Left ventricle myocardium inferior (tissue), 1 donor: ENCODE measurements around the gene SQSTM1. TPM values are rescaled to one million over a fixed set of nuclear protein-coding genes. Genes with fewer than 3 reads are reported as not detected.

Experiments
- DNase-seq: peaks from one replicate; pipeline ENCODE4 v3.0.0-alpha.2; 2020
- H3K27ac ChIP-seq: fragments of 200-600 bp; replicated peaks from 2 replicates; pipeline ENCODE4 v1.8.0; 2021
- H3K27me3 ChIP-seq: fragments of 200-600 bp; 2 replicates; pipeline ENCODE4 v1.8.0; 2021; ENCODE audit warnings: low read depth
- H3K36me3 ChIP-seq: fragments of 200-600 bp; 2 replicates; pipeline ENCODE4 v1.8.0; 2021
- H3K4me1 ChIP-seq: fragments of 200-600 bp; 2 replicates; pipeline ENCODE4 v1.8.0; 2021
- H3K4me3 ChIP-seq: fragments of 200-600 bp; 2 replicates; pipeline ENCODE4 v1.8.0; 2021; ENCODE audit warnings: mild to moderate bottlenecking, moderate library complexity
- H3K9me3 ChIP-seq: fragments of 200-600 bp; replicated peaks from 2 replicates; pipeline ENCODE4 v1.8.0; 2021
- intact Hi-C: fragments of 100-400 bp; cut with micrococcal nuclease; formaldehyde crosslinking; loops from one replicate; pipeline ENCODE4 v1.11.0; 2022
- total RNA-seq: library from RNA; stranded (reverse); fragmentation: NEBNext Ultra II Directional; extraction: Animal tissue kit (Norgen Biotek cat#: 25700); gene quantifications from one replicate; pipeline ENCODE4 v1.2.1, GENCODE V29; 2021
- TF ChIP-seq, protein P1 (sequence below): fragments of 200-600 bp; IDR thresholded peaks from 2 replicates; pipeline ENCODE4 v1.8.0; 2021; ENCODE audit warnings: antibody characterized with exemption, mild to moderate bottlenecking, borderline replicate concordance
- donor health status: DM: no; HTN: yes; CAD: no; lungs with severe emphysema.

SQSTM1 gene
- total RNA-seq, 1 donor from 2014 or later, result 438 TPM

DNA sequence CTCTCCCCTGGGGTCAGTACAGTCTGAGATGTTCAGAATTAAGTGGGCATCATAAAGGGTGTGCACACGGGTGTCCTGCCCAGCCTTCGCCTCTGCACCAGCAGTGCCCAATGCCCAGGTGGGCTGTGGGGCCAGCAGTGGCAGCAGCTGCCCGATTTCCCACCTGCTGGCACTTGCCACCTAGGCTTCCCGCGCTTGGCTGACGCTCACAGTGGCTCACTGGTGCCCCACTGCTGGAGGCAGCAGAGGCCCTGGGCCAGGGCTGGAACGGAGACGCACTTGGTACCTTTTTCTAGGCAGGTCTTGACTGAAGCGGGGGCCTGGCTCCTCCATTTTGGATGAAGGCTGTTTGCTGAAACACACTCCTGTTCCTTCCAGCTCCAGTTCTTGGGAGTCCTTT is 20.9 kb downstream of the SQSTM1 start:
- peaks cover 14% of the 10 kb centered on the region for H3K9me3 ChIP-seq
- H3K4me3 ChIP-seq, result no peak overlapping the region
- peaks cover 83% of the 10 kb centered on the region for H3K36me3 ChIP-seq
- H3K27me3 ChIP-seq, result no peaks in the 10 kb centered on the region
- H3K27ac ChIP-seq, result no peak overlapping the region
- TF ChIP-seq, protein P1, sequence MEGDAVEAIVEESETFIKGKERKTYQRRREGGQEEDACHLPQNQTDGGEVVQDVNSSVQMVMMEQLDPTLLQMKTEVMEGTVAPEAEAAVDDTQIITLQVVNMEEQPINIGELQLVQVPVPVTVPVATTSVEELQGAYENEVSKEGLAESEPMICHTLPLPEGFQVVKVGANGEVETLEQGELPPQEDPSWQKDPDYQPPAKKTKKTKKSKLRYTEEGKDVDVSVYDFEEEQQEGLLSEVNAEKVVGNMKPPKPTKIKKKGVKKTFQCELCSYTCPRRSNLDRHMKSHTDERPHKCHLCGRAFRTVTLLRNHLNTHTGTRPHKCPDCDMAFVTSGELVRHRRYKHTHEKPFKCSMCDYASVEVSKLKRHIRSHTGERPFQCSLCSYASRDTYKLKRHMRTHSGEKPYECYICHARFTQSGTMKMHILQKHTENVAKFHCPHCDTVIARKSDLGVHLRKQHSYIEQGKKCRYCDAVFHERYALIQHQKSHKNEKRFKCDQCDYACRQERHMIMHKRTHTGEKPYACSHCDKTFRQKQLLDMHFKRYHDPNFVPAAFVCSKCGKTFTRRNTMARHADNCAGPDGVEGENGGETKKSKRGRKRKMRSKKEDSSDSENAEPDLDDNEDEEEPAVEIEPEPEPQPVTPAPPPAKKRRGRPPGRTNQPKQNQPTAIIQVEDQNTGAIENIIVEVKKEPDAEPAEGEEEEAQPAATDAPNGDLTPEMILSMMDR, result no peak
- intact Hi-C loops, result no loop called here
- peaks cover 28% of the 10 kb centered on the region for H3K4me1 ChIP-seq
- DNase-seq, result no peak

DNA sequence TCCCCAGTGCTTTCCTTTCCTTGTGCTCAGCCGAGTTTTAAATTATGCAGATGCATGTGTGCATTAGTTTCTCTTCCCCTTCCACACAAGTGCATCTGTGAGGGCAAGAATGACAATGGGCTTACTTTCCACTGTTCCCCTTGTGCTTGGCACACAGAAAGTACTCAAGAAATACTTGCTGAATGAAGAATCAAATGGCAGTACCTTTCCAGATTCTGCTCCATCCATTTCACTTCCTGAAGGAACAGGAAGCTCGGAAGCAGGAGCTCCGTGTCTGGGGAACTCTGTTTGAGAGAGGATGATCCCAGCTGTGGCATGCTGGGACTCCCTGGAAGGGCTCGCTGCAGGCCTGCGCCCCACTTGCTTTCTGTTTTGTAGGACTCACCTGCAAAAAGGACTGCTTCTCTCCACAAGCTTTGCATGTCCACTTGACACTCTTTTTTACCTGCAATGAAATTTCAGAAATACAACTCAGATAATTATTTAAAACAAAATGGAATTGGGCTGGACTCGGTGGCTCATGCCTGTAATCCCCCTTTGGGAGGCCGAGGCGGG is 32.4 kb downstream of the SQSTM1 start:
- intact Hi-C loops, result no loop called here
- TF ChIP-seq, protein P1, result no peak

DNA sequence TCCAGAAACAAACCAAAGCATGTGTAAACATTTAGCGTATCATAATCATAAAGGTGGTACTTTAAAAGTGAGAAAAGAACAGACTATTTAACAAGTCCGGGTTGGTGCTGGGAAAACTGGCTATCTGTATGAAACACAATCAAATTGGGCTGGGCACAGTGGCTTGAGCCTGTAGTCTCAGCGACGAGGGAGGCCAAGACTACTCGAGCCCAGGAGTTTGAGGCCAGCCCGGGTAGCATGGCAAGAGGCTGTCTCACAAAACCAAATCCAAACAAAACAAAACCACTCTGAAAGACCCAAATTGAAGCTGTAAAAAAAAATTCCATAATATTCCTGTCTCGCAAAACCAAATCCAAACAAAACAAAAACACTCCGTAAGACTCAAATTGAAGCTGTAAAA is 33.7 kb downstream of the SQSTM1 start:
- TF ChIP-seq, protein P1, result no peak
- intact Hi-C loops, result no loop called here
- DNase-seq, result no peak
- Histone ChIP-seq H3K27ac (no peak overlapping the region), H3K9me3 (no peaks in the 10 kb centered on the region), H3K27me3 (no peaks in the 10 kb centered on the region), H3K4me3 (no peak overlapping the region), H3K4me1 (peaks cover 24% of the 10 kb centered on the region), H3K36me3 (peaks cover 39% of the 10 kb centered on the region)

More for the DNA sequence above, 32.4 kb downstream of the SQSTM1 start:
- Histone ChIP-seq H3K4me1 (peaks cover 13% of the 10 kb centered on the region), H3K27me3 (no peaks in the 10 kb centered on the region), H3K9me3 (no peaks in the 10 kb centered on the region), H3K27ac (no peak overlapping the region), H3K36me3 (peaks cover 47% of the 10 kb centered on the region), H3K4me3 (no peak overlapping the region)
- DNase-seq, result no peak

DNA sequence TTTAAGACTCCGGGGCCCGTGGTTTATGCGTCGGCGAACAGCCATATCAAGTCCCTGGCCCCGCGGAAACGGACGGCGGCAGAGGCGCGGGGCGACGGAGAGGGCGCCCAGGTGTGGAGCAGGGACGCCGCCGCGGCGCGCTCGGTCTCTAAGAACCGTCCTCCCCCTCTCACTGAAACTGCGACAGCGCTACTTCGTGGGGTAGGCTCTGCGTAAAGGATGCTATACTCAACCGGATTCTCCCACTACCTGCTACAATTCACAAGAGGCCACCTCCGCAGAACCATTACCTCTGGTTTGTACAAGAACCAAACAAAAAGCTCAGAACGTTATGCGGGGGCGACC is 37.5 kb downstream of the SQSTM1 start:
- no peak for DNase-seq

DNA sequence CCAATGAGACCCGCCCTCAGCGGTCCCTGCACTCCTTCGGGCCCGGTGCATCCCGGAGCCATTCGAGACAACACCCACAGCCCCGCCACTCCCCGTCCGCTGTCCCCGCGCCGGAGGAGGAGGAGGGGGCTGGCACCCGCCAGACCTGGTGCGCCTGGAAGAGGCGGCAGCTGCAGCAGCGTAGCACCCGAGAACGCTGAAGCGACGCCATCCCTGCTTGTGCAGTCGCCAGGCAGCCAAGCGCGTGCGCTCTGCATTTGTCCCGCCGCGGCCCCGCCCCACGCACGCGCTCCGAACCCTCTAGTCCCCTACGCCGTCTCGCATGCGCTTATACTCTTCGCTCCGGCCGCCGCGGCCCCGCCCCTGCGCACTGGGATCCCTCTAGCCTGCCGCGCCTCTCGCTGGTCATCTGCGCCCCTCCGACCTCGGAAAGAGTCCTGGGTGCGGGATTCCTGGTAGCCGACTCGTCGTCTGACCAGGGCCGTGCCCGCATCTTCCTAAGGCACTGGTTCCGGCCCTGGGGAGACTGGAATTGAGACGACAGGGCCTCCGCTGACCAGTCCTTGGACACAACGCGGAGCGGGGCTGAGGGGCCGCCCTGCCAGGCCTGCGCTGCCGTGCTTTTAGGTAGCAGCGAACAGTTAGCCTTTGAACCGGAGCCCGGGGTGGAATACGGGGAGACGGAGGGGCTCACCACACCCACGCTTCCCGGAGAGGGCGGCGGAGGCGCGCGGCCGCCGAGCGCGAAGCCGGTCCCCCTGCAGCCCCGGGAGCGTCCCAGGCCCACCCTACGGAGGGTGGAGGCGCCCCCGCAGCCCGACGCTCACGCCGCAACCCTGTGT is 38.1 kb downstream of the SQSTM1 start, which contains the start of gene MRNIP:
TSS of gene MRNIP (minus strand) at position 232 of the 842 bp plus-strand sequence. CDS start at position 211, 21 bp downstream.
- DNase-seq, result peak; percentile 99
- TF ChIP-seq, protein P1, result peak; percentile 22
- Histone ChIP-seq H3K27me3 (no peaks in the 10 kb centered on the region), H3K36me3 (peaks cover 19% of the 10 kb centered on the region), H3K9me3 (peaks cover 4% of the 10 kb centered on the region), H3K4me1 (peaks cover 37% of the 10 kb centered on the region), H3K4me3 (peak within 1 kb of the TSS; percentile 92), H3K27ac (peak within 1 kb of the TSS; percentile 97)
- intact Hi-C loops, result no loop called here

More for the DNA sequence above, 37.5 kb downstream of the SQSTM1 start:
- peaks cover 4% of the 10 kb centered on the region for H3K9me3 ChIP-seq
- peaks cover 37% of the 10 kb centered on the region for H3K4me1 ChIP-seq
- H3K27ac ChIP-seq, result peak overlapping the region; percentile 97
- intact Hi-C loops, result no loop called here
- H3K4me3 ChIP-seq, result peak overlapping the region; percentile 92
- H3K27me3 ChIP-seq, result no peaks in the 10 kb centered on the region
- peaks cover 16% of the 10 kb centered on the region for H3K36me3 ChIP-seq
- TF ChIP-seq, protein P1, result no peak
